ENCODE results near the gene SNTB2. TPM values are rescaled to one million over a fixed set of nuclear protein-coding genes. Genes with fewer than 3 reads are reported as not detected.

SNTB2 gene
- total RNA-seq, 1 experiment from 2014 or later, result 20.2 TPM

- H3K36me3 Mint-ChIP-seq (ENCODE audit: insufficient read depth in 1 of 3, low read depth in 3 of 3), result peaks cover 46 to 90% (median 79%) of the 10 kb centered on the region in 3 experiments
- no peak overlapping the region for H3K4ac ChIP-seq (ENCODE audit: low read depth, low read length)
- no peak overlapping the region for H2BK12ac ChIP-seq (ENCODE audit: insufficient read length, low read depth, low read length)
- no CpG with 5 or more reads among the region's 9 CpGs for WGBS (ENCODE audit: extremely low coverage, insufficient read length, low lambda C conversion rate)
- no peak overlapping the region for H2BK5ac ChIP-seq (ENCODE audit: insufficient read length, low read length)
- H3K27me3 ChIP-seq (ENCODE audit: insufficient read depth, low read length), result no peaks in the 10 kb centered on the region
- H4K5ac ChIP-seq (ENCODE audit: insufficient read length, low read depth, low read length), result no peak overlapping the region
- H2BK20ac ChIP-seq (ENCODE audit: low read depth, low read length, poor library complexity, severe bottlenecking), result no peak overlapping the region
- no peak overlapping the region for H3T11ph ChIP-seq (ENCODE audit: low read length)
- no peak overlapping the region for H4K8ac ChIP-seq (replicated peaks; ENCODE audit: insufficient read length, low read depth, low read length)
- H2AK5ac ChIP-seq (ENCODE audit: insufficient read length, low read length), result no peak overlapping the region
- no peak overlapping the region for H4K91ac ChIP-seq (ENCODE audit: insufficient read length, low read depth, low read length)
- H3K56ac ChIP-seq (ENCODE audit: insufficient read length, low read depth, low read length), result no peak overlapping the region
- no peak overlapping the region for H2BK15ac ChIP-seq (ENCODE audit: low read depth, low read length)
- H3K14ac ChIP-seq (ENCODE audit: insufficient read depth, low read length), result no peak overlapping the region
- no peak overlapping the region for H3K18ac ChIP-seq (ENCODE audit: insufficient read length, low read depth, low read length)
- H2BK120ac ChIP-seq (ENCODE audit: low read depth, low read length, poor library complexity, severe bottlenecking), result no peak overlapping the region
- no peak for DNase-seq
- no peak overlapping the region for H3K9ac ChIP-seq (ENCODE audit: extremely low read depth, insufficient read length, low read length)
- H3K4me3 Mint-ChIP-seq, result no peak overlapping the region
- H3K23me2 ChIP-seq (ENCODE audit: insufficient read length, low read depth, low read length, poor library complexity, severe bottlenecking), result no peaks in the 10 kb centered on the region
- H2AFZ ChIP-seq (ENCODE audit: low read length), result no peak overlapping the region
- no peak overlapping the region for H3K23ac ChIP-seq (ENCODE audit: insufficient read length, low read depth, low read length)
- H3K4me1 ChIP-seq (ENCODE audit: insufficient read depth, low read length), result no peaks in the 10 kb centered on the region
- H3K27ac ChIP-seq (ENCODE audit: insufficient read length, low read depth, low read length), result no peak overlapping the region
- no peaks in the 10 kb centered on the region for H4K20me1 ChIP-seq (ENCODE audit: control insufficient read depth, insufficient read depth, insufficient read length)
- TF ChIP-seq CTCF (conservative IDR thresholded peaks at IDR 0.05), result no peak
- H3K4me1 Mint-ChIP-seq, result no peaks in the 10 kb centered on the region
- H3K4me2 ChIP-seq (ENCODE audit: insufficient read depth, insufficient read length, low read length), result no peak overlapping the region
- peaks cover 3% of the 10 kb centered on the region for H3K79me1 ChIP-seq (ENCODE audit: insufficient read depth, low read depth, low read length, poor library complexity, severe bottlenecking)
- H3K27me3 Mint-ChIP-seq (ENCODE audit: low read depth), result no peaks in the 10 kb centered on the region
- no peaks in the 10 kb centered on the region for H3K9me3 Mint-ChIP-seq
- H3K27ac Mint-ChIP-seq, result 0 out of 7 replicates have a peak overlapping the region, but pooled peaks of 1 of the 3 experiments have one; percentile 50
- no peaks in the 10 kb centered on the region for H3K79me2 ChIP-seq (ENCODE audit: insufficient read depth, low read length)
- no peaks in the 10 kb centered on the region for H3K9me3 ChIP-seq (ENCODE audit: control insufficient read depth, low read depth, low read length)
These were observed 132.4 kb downstream of the SNTB2 start for GRCh38 chr16:69319381-69319780.
